K562 (cell line): ENCODE data around the gene COQ8B. TPM values are rescaled to one million over a fixed set of nuclear protein-coding genes. Genes with fewer than 3 reads are reported as not detected.

Source experiments
- BCOR ChIP-seq: fragments of 450-650 bp; IDR thresholded peaks from 2 replicates; pipeline ENCODE4 v1.6.1; 2016
- NCOA1 ChIP-seq: fragments of 450-650 bp; IDR thresholded peaks from 2 replicates; pipeline ENCODE4 v1.6.1; 2016; ENCODE audit warnings: low read depth
- REST ChIP-seq, 2 experiments: fragments of 450-650 bp; formaldehyde crosslinking in 1 of 2; IDR thresholded peaks; 2 replicates each; pipeline versions ENCODE4 v1.4.0 to v1.6.1; 2014 to 2020; ENCODE audit warnings: mild to moderate bottlenecking in 2 of 2, borderline replicate concordance in 1 of 2, low read depth in 1 of 2
- SREBF1 ChIP-seq: fragments of 150-350 bp; IDR thresholded peaks from 2 replicates; pipeline ENCODE4 v1.6.1; 2014; ENCODE audit warnings: antibody characterized with exemption, low read depth, low read length, borderline replicate concordance
- ZBTB7A ChIP-seq: IDR thresholded peaks from 2 replicates; pipeline ENCODE4 v1.6.1; 2011; ENCODE audit warnings: low read depth, mild to moderate bottlenecking, low read length, moderate library complexity, borderline replicate concordance; ENCODE audit not compliant: control insufficient read depth
- ZNF282 ChIP-seq: sonication (generic); formaldehyde crosslinking; IDR thresholded peaks from 2 replicates; pipeline ENCODE4 v1.8.1; 2023; ENCODE audit warnings: missing genetic modification reagents
- ZNF431 ChIP-seq: sonication (generic); formaldehyde crosslinking; IDR thresholded peaks from 2 replicates; pipeline ENCODE4 v1.8.0; 2022; ENCODE audit warnings: mild to moderate bottlenecking, missing genetic modification reagents
- ZNF444 ChIP-seq: fragments of 250-450 bp; sonication (Bioruptor Pico); IDR thresholded peaks from 2 replicates; pipeline ENCODE4 v1.4.0; 2020; ENCODE audit warnings: mild to moderate bottlenecking, moderate library complexity
- ZNF75A ChIP-seq: fragments of 450-650 bp; formaldehyde crosslinking; IDR thresholded peaks from 2 replicates; pipeline ENCODE4 v1.4.0; 2020; ENCODE audit warnings: mild to moderate bottlenecking
- polyA plus RNA-seq, 8 experiments: library from polyadenylated mRNA; depleted of rRNA in 4 of 8; stranded (reverse) in 5 of 8; unstranded in 3 of 8; fragments of >200 nt; fragmentation: Nextera tagmentation in 2 of 8; fragmentation: Illumina TruSeq in 1 of 8; extraction: Ambion mirVana in 2 of 8; extraction: Trizol in 1 of 8; gene quantifications; 2 replicates each; pipeline versions ENCODE4 v1.2.1 to v1.2.3, GENCODE V29; 2011 to 2014; ENCODE audit warnings: inconsistent platforms in 1 of 8, missing spikeins in 1 of 8
- total RNA-seq, 7 experiments: library from RNA; depleted of rRNA in 6 of 7; stranded (reverse); fragments of >200 nt in 6 of 7; fragmentation: Illumina TruSeq in 2 of 7; extraction: Trizol in 2 of 7; gene quantifications; 2 replicates each; pipeline versions ENCODE4 v1.2.1 to v1.2.3, GENCODE V29; 2011 to 2021; ENCODE audit warnings: low replicate concordance in 1 of 7
- TF ChIP-seq, protein P1 (sequence below): sonication (generic); formaldehyde crosslinking; IDR thresholded peaks from 2 replicates; pipeline ENCODE4 v1.8.0; 2022; ENCODE audit warnings: missing genetic modification reagents, mild to moderate bottlenecking, moderate library complexity, borderline replicate concordance
- TF ChIP-seq, protein P2 (sequence below): sonication (generic); formaldehyde crosslinking; IDR thresholded peaks from 2 replicates; pipeline ENCODE4 v1.8.1; 2023; ENCODE audit warnings: mild to moderate bottlenecking, missing genetic modification reagents
- TF ChIP-seq, protein P3 (sequence below): IDR thresholded peaks from 2 replicates; pipeline ENCODE4 v1.6.1; 2011; ENCODE audit not compliant: insufficient read length; ENCODE audit errors: extremely low read depth
- TF ChIP-seq, protein P4 (sequence below): fragments of 250-450 bp; sonication (Bioruptor Pico); IDR thresholded peaks from 2 replicates; pipeline ENCODE4 v1.5.0; 2020; ENCODE audit warnings: mild to moderate bottlenecking

Gene COQ8B
- total and polyA plus RNA-seq, 9 of the 15 experiments (the other 6 are each of a cell fraction or from before 2014, with no cell fraction given): 0.41 to 32.3 (median 12.9) TPM

DNA sequence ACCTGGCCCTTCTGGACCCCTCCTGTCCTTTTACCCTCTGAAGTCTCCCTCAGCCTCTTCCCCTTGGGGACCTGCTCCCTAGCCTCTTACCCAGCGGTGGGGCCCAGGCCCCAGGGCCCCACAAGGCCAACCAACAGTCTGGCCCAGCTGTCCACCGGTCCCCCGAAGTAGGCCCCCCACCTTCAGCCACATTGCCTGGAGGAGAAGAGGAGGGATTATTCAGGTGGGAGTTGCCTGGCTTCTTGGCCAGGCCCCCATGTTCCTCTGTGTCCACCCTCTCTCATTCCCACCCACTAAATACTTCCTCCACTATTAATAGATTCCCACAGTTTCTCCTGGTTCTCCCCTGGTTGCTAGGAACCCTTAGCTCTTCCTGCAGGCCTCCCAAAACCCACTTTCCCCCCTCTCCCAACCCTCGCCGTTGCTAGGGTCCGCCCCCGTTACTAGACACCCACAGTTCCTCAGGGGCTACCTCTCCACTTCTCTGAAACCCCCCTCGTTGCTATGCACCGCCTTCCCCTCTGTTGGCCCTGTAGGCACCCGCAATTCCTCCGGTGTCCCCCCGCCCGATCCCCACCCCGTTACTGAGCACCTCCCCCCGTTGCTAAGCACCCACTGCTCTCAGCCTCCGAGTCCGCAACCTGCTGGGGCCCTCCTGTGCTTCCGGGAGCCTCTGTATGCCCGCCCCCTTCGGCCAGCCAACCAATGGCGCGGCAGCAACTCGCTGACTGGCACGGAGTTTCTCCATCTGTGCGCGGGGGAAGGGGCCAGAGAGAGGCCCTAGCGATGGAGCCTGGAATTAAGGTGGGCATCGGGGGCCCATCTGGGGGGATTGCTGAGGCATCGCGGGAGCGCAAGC is 2.0 kb downstream of the COQ8B start (continued):
- TF ChIP-seq, protein P1, sequence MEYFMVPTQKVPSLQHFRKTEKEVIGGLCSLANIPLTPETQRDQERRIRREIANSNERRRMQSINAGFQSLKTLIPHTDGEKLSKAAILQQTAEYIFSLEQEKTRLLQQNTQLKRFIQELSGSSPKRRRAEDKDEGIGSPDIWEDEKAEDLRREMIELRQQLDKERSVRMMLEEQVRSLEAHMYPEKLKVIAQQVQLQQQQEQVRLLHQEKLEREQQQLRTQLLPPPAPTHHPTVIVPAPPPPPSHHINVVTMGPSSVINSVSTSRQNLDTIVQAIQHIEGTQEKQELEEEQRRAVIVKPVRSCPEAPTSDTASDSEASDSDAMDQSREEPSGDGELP: peak; percentile 72
- TF ChIP-seq NCOA1: no peak
- TF ChIP-seq ZNF444 (CRISPR knock-in tag): no peak
- TF ChIP-seq, protein P2, sequence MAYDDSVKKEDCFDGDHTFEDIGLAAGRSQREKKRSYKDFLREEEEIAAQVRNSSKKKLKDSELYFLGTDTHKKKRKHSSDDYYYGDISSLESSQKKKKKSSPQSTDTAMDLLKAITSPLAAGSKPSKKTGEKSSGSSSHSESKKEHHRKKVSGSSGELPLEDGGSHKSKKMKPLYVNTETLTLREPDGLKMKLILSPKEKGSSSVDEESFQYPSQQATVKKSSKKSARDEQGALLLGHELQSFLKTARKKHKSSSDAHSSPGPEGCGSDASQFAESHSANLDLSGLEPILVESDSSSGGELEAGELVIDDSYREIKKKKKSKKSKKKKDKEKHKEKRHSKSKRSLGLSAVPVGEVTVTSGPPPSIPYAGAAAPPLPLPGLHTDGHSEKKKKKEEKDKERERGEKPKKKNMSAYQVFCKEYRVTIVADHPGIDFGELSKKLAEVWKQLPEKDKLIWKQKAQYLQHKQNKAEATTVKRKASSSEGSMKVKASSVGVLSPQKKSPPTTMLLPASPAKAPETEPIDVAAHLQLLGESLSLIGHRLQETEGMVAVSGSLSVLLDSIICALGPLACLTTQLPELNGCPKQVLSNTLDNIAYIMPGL: no peak
- no peak for TF ChIP-seq BCOR
- TF ChIP-seq, protein P3, sequence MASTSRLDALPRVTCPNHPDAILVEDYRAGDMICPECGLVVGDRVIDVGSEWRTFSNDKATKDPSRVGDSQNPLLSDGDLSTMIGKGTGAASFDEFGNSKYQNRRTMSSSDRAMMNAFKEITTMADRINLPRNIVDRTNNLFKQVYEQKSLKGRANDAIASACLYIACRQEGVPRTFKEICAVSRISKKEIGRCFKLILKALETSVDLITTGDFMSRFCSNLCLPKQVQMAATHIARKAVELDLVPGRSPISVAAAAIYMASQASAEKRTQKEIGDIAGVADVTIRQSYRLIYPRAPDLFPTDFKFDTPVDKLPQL: no peak
- no peak for TF ChIP-seq ZNF75A
- no peak for TF ChIP-seq ZNF282
- no peak for TF ChIP-seq REST (IDR thresholded peaks at IDR 0.05; ENCODE audit: borderline replicate concordance)
- TF ChIP-seq REST (CRISPR knock-in tag; IDR thresholded peaks at IDR 0.05; ENCODE audit: low read depth): no peak
- peak; percentile 36; the same call in 1 of the 2 replicates for TF ChIP-seq ZBTB7A
- no peak for TF ChIP-seq SREBF1
- TF ChIP-seq ZNF431: no peak
- TF ChIP-seq, protein P4, sequence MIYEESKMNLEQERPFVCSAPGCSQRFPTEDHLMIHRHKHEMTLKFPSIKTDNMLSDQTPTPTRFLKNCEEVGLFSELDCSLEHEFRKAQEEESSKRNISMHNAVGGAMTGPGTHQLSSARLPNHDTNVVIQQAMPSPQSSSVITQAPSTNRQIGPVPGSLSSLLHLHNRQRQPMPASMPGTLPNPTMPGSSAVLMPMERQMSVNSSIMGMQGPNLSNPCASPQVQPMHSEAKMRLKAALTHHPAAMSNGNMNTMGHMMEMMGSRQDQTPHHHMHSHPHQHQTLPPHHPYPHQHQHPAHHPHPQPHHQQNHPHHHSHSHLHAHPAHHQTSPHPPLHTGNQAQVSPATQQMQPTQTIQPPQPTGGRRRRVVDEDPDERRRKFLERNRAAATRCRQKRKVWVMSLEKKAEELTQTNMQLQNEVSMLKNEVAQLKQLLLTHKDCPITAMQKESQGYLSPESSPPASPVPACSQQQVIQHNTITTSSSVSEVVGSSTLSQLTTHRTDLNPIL: no peak
